Measurements from ENCODE around the gene SLF1.

SLF1 gene

DNA sequence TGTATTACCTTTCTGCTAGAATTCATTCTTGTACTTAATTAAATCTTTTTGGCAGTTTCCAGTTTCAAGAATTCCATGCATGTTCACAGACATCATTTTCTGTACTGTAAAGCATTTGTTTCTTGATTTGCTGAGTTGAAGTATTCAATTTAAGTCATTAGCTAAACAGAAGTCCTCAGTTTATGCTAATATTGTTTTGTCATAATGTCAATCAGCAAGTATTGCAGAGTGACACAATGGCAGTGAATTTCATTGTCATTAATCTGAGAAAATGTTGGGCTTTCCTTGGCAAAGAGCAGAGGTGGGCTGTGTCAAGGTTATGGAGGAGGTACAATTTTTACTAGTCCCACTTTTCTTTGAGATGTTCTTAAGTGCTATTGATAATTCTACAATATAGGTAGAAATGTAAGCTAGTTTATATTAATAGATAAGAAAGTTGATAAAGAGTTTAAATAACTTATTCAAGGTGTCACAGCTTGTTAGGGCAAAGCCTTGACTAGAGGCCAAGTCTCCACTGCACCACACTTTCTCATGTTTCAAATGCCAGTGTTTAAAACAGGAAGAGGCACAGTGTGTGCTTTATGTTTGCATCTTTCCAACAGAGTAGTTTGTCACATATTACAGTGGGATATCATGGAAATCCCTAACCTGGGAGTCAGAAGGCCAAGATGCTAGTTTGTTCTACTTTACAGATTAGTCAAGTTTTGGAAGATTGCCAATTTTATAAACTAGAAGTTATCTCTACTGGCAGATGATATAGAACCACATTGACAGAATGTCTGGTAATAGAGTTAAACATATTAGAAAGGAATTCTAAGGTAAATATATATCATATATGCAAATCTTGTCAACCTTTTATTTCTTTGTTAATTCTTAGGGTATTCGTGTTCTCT is 56.3 kb downstream of the SLF1 start:
- Histone ChIP-seq H3K4me3 (ENCODE audit: low read length) (no peak overlapping the region), H3K4me1 (ENCODE audit: control insufficient read depth, low read length) (no peaks in the 10 kb centered on the region), H3F3A (ENCODE audit: control insufficient read depth, insufficient read depth) (no peaks in the 10 kb centered on the region), H3K79me2 (ENCODE audit: control insufficient read depth, low read length) (no peaks in the 10 kb centered on the region), H3K4me2 (ENCODE audit: low read length) (no peak overlapping the region), H3K36me3 (ENCODE audit: control insufficient read depth, low read length) (peaks cover 17% of the 10 kb centered on the region), H3K9me3 (ENCODE audit: control insufficient read depth, insufficient read depth, low read length) (no peaks in the 10 kb centered on the region), H4K20me1 (ENCODE audit: control insufficient read depth, insufficient read depth, low read depth, low read length) (no peaks in the 10 kb centered on the region), H3K27me3 (ENCODE audit: control insufficient read depth, low read length) (no peaks in the 10 kb centered on the region), H3K9me2 (replicated peaks; ENCODE audit: control insufficient read depth, low read length) (no peaks in the 10 kb centered on the region), H3K27ac (ENCODE audit: low read depth, low read length) (no peak overlapping the region)
- TF ChIP-seq, protein P1, sequence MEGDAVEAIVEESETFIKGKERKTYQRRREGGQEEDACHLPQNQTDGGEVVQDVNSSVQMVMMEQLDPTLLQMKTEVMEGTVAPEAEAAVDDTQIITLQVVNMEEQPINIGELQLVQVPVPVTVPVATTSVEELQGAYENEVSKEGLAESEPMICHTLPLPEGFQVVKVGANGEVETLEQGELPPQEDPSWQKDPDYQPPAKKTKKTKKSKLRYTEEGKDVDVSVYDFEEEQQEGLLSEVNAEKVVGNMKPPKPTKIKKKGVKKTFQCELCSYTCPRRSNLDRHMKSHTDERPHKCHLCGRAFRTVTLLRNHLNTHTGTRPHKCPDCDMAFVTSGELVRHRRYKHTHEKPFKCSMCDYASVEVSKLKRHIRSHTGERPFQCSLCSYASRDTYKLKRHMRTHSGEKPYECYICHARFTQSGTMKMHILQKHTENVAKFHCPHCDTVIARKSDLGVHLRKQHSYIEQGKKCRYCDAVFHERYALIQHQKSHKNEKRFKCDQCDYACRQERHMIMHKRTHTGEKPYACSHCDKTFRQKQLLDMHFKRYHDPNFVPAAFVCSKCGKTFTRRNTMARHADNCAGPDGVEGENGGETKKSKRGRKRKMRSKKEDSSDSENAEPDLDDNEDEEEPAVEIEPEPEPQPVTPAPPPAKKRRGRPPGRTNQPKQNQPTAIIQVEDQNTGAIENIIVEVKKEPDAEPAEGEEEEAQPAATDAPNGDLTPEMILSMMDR (IDR thresholded peaks at IDR 0.05; ENCODE audit: low read depth, low read length, poor library complexity, severe bottlenecking), result no peak
- TF ChIP-seq EZH2phosphoT487 (IDR thresholded peaks at IDR 0.05; ENCODE audit: borderline replicate concordance, low read length), result no peak

DNA sequence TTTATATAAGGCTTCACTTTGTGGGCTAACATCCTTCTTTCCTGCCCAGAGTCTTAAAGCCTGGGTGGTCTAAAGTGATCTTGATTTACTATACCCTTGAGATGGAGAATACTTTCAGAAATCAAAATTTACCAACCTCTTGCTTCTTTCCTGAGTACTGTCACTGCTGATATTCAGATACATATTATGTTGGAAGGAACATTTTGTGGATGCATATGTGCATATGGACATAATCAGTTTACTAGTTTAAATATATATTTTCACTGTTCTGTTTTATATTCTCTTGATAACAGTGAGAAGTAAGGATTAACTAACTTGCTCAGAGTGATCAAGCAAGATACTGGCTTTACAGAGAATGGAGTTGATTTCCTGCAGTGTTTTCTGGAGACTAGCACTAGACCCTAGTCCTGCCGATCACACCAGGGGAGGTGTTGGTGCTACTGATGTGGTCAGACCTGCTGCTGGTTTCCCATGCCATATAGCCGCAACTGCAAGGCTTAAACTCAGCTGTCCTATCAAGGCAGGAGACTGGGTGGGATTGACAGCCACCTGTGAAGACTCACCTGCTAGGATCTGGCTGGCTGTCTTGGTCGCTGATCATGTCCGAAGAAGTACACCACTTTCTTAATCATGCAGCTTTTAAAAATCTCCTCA is 57.6 kb downstream of the SLF1 start:
- Histone ChIP-seq H3K79me2 (ENCODE audit: control insufficient read depth, low read length) (no peaks in the 10 kb centered on the region), H3K9me2 (replicated peaks; ENCODE audit: control insufficient read depth, low read length) (no peaks in the 10 kb centered on the region), H3K27ac (ENCODE audit: low read depth, low read length) (no peak overlapping the region), H3F3A (ENCODE audit: control insufficient read depth, insufficient read depth) (no peaks in the 10 kb centered on the region), H4K20me1 (ENCODE audit: control insufficient read depth, insufficient read depth, low read depth, low read length) (no peaks in the 10 kb centered on the region), H3K9me3 (ENCODE audit: control insufficient read depth, insufficient read depth, low read length) (no peaks in the 10 kb centered on the region), H3K4me3 (ENCODE audit: low read length) (no peak overlapping the region), H3K27me3 (ENCODE audit: control insufficient read depth, low read length) (no peaks in the 10 kb centered on the region), H3K4me2 (ENCODE audit: low read length) (no peak overlapping the region), H3K36me3 (ENCODE audit: control insufficient read depth, low read length) (peaks cover 19% of the 10 kb centered on the region), H3K4me1 (ENCODE audit: control insufficient read depth, low read length) (no peaks in the 10 kb centered on the region)
- TF ChIP-seq, protein P1 (IDR thresholded peaks at IDR 0.05; ENCODE audit: low read depth, low read length, poor library complexity, severe bottlenecking), result no peak
- TF ChIP-seq EZH2phosphoT487 (IDR thresholded peaks at IDR 0.05; ENCODE audit: borderline replicate concordance, low read length), result no peak

DNA sequence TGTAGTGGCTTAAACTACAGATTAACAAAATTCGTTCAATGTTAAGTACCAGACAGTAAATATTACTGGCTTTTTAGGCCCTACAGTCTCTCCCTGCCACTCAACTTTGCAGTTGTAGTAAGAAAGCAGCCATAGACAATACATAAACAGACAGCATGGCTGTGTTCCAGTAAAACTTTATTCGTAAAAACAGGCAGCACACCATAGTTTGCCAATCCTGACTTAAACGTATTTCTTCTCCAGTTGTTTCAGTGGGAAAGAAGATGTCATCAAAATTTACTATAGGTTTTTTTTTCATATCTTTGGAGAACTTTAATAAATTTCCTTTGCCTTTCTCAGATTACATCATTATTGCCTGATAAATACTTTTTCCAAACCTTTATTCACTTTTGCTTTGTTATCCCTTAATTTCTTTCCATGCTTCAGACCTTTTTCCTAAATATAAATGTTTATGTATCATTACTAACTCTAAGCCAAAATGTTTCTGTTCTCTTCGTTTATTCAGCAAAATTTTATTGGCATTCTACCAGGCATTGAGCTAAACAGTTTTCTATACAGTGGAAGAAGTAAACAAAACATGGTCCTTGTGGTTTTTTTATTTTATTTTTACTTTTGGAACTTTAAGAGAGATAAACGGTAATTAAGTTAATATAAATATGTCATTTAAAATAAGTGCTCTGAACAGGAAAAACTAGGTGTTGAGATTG is 64.5 kb downstream of the SLF1 start:
- Histone ChIP-seq H3K9me2 (replicated peaks; ENCODE audit: control insufficient read depth, low read length) (no peaks in the 10 kb centered on the region), H3F3A (ENCODE audit: control insufficient read depth, insufficient read depth) (no peaks in the 10 kb centered on the region), H3K36me3 (ENCODE audit: control insufficient read depth, low read length) (peaks cover 12% of the 10 kb centered on the region), H3K4me1 (ENCODE audit: control insufficient read depth, low read length) (no peaks in the 10 kb centered on the region), H3K4me2 (ENCODE audit: low read length) (no peak overlapping the region), H3K27me3 (ENCODE audit: control insufficient read depth, low read length) (no peaks in the 10 kb centered on the region), H3K4me3 (ENCODE audit: low read length) (no peak overlapping the region), H3K79me2 (ENCODE audit: control insufficient read depth, low read length) (no peaks in the 10 kb centered on the region), H4K20me1 (ENCODE audit: control insufficient read depth, insufficient read depth, low read depth, low read length) (no peaks in the 10 kb centered on the region), H3K9me3 (ENCODE audit: control insufficient read depth, insufficient read depth, low read length) (no peaks in the 10 kb centered on the region), H3K27ac (ENCODE audit: low read depth, low read length) (no peak overlapping the region)
- no peak for TF ChIP-seq EZH2phosphoT487 (IDR thresholded peaks at IDR 0.05; ENCODE audit: borderline replicate concordance, low read length)
- TF ChIP-seq, protein P1 (IDR thresholded peaks at IDR 0.05; ENCODE audit: low read depth, low read length, poor library complexity, severe bottlenecking), result no peak

Measured in DOHH2 (cell line).